HUES6 (cell line): ENCODE results near the gene MMP23B.

ENCODE experiments used
- H3K27ac ChIP-seq: 2 replicates; pipeline ENCODE4 v1.7.0; 2013; ENCODE audit warnings: low read depth, mild to moderate bottlenecking, low read length, inconsistent platforms
- H3K27me3 ChIP-seq: 2 replicates; pipeline ENCODE4 v1.6.1; 2013; ENCODE audit warnings: low read length; ENCODE audit not compliant: control insufficient read depth, insufficient read depth
- H3K36me3 ChIP-seq: 2 replicates; pipeline ENCODE4 v1.6.1; 2013; ENCODE audit warnings: low read length; ENCODE audit not compliant: control insufficient read depth, insufficient read depth
- H3K4me1 ChIP-seq: 2 replicates; pipeline ENCODE4 v1.6.1; 2013; ENCODE audit warnings: low read length; ENCODE audit not compliant: control insufficient read depth, insufficient read depth
- H3K4me3 ChIP-seq: 2 replicates; pipeline ENCODE4 v1.5.1; 2013; ENCODE audit warnings: low read depth, low read length
- H3K9ac ChIP-seq: one replicate; pipeline ENCODE4 v1.6.1; 2013; ENCODE audit warnings: mild to moderate bottlenecking, low read length
- H3K9me3 ChIP-seq: 2 replicates; pipeline ENCODE4 v1.6.1; 2013; ENCODE audit warnings: low read depth, low read length; ENCODE audit not compliant: control insufficient read depth, insufficient read depth

Gene MMP23B

GRCh38 chr1:1598051-1598719, 33.8 kb upstream of the MMP23B start:
- Histone ChIP-seq H3K9ac (no peak overlapping the region), H3K4me3 (no peak overlapping the region), H3K27ac (no peak overlapping the region), H3K36me3 (no peaks in the 10 kb centered on the region), H3K4me1 (peaks cover 17% of the 10 kb centered on the region), H3K27me3 (peaks cover 80% of the 10 kb centered on the region), H3K9me3 (no peaks in the 10 kb centered on the region)

DNA sequence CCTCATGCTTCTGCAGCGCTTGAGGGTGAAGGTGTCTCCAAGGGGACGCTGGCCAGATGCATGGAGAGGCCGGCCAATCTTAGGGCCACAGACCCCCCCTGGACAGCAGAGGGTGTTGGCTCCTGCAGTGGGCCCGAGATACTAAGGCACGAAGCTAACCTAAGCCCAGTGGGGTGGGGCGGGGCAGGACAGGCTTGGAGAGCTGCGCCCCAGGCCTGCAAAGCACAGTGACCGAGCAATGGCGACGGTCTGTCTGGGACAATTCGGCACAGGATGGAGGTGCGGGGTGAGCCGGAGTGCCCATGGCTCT, 33.3 kb upstream of the MMP23B start:
- Histone ChIP-seq H3K4me1 (peaks cover 17% of the 10 kb centered on the region), H3K36me3 (no peaks in the 10 kb centered on the region), H3K9me3 (no peaks in the 10 kb centered on the region), H3K27me3 (peaks cover 85% of the 10 kb centered on the region), H3K4me3 (no peak overlapping the region; the same call in 1 of the 2 replicates), H3K9ac (no peak overlapping the region), H3K27ac (no peak overlapping the region)

GRCh38 chr1:1599030-1599934, 32.7 kb upstream of the MMP23B start:
- H3K4me1 ChIP-seq, result peaks cover 17% of the 10 kb centered on the region
- H3K9me3 ChIP-seq, result no peaks in the 10 kb centered on the region
- H3K27ac ChIP-seq, result no peak overlapping the region
- H3K36me3 ChIP-seq, result no peaks in the 10 kb centered on the region
- peak overlapping the region; percentile 52 for H3K4me3 ChIP-seq
- peaks cover 90% of the 10 kb centered on the region for H3K27me3 ChIP-seq
- H3K9ac ChIP-seq, result no peak overlapping the region

DNA sequence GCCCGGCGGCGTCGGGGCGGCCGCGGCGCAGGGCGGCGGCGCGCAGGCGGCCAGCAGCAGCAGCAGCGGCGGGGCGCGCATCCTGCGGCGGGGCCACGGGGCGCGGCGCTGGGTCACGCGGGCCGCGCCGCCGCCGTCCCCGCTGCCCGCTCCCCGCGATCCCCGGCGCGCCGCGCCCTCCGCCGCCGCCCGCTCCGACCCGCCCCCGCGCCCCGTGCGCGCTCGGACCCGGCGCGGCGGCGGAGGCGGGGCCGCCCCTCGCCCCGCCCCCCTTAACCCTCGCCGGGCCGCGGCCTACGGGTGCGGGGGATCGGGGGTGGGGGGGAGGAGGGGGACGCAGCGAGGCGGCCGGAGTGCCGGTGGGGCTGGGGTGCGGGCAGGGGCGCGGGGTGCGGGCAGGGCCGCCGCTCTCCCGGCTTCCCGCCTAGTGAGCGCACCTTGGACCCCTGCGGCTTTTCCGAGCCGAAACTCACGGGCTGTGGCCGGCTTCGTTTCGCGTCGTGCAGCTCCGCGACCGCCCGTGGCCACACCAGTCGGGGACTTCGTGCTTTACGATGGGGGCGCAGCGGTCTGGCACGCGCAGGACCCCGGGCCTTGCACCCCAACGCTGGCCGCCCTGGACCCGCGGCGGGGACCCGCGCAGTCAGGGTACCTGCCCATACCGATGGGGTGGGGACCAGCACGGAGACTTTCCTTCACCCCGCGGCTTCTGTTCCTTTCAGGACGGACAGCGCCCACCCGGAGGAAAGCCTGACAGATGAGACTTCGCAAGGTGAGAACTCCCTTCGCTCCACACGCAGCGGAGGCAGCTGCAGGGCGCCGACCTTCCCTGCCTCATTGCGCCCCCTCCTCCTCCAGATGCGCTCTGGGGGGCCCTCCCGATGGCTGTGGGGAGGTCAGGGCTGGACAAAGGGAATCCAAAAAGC, 31.8 kb upstream of the MMP23B start, which contains the start of gene FNDC10:
FNDC10 (minus strand) TSS at position 201 of the 926 bp plus-strand sequence; CDS start at position 81, 120 bp downstream.
- no peaks in the 10 kb centered on the region for H3K36me3 ChIP-seq
- peaks cover 17% of the 10 kb centered on the region for H3K4me1 ChIP-seq
- H3K27me3 ChIP-seq, result peaks cover 91% of the 10 kb centered on the region
- H3K9ac ChIP-seq, result no peak within 1 kb of the TSS
- H3K4me3 ChIP-seq, result peak within 1 kb of the TSS; percentile 58
- no peaks in the 10 kb centered on the region for H3K9me3 ChIP-seq
- no peak within 1 kb of the TSS for H3K27ac ChIP-seq

DNA sequence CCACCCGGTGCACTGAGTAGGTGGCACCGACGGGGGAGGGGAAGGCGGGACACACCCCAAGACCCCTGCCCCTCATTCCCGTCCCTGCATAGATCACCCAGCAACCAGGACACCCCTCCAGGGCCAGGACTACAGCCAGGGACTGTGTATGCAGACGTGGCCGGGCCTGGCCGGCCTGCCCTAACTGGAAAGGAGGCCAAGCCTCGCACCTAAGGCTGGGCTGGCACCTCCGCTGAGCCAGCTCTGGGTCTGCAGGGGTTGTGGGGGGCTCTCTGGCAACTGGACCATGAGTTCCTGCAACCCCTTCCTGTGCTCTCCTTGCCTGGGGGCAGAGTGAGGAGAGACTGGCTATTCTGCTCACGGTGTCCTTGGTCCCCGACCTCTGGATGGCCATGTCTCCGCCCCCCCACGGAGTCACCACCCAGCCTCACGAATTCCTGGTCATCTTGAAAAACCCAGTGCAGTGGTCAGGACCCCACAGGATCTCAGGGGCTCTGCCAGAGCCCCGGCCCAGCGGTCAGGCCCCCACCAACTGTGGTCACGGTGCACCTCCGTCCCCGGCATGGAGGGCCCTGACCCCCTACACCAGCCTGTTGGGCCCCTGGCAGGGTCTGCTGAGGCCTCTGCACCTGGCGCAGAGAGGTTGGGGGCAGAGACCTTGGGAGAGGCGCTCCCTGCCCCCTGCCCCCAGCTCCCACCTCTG, 31.0 kb upstream of the MMP23B start:
- peak overlapping the region; percentile 58; the same call in 1 of the 2 replicates for H3K4me3 ChIP-seq
- H3K9me3 ChIP-seq, result no peaks in the 10 kb centered on the region
- H3K27ac ChIP-seq, result no peak overlapping the region
- H3K27me3 ChIP-seq, result peaks cover 83% of the 10 kb centered on the region
- peaks cover 17% of the 10 kb centered on the region for H3K4me1 ChIP-seq
- no peaks in the 10 kb centered on the region for H3K36me3 ChIP-seq
- no peak overlapping the region for H3K9ac ChIP-seq

GRCh38 chr1:1601564-1602303, 30.2 kb upstream of the MMP23B start:
- Histone ChIP-seq H3K27me3 (peaks cover 76% of the 10 kb centered on the region), H3K27ac (no peak overlapping the region), H3K36me3 (no peaks in the 10 kb centered on the region), H3K4me3 (no peak overlapping the region), H3K9ac (no peak overlapping the region), H3K9me3 (no peaks in the 10 kb centered on the region), H3K4me1 (peaks cover 14% of the 10 kb centered on the region)

GRCh38 chr1:1602304-1602967, 29.5 kb upstream of the MMP23B start:
- Histone ChIP-seq H3K36me3 (no peaks in the 10 kb centered on the region), H3K27ac (no peak overlapping the region), H3K9ac (no peak overlapping the region), H3K4me1 (peaks cover 8% of the 10 kb centered on the region), H3K9me3 (no peaks in the 10 kb centered on the region), H3K27me3 (peaks cover 71% of the 10 kb centered on the region), H3K4me3 (no peak overlapping the region)

DNA sequence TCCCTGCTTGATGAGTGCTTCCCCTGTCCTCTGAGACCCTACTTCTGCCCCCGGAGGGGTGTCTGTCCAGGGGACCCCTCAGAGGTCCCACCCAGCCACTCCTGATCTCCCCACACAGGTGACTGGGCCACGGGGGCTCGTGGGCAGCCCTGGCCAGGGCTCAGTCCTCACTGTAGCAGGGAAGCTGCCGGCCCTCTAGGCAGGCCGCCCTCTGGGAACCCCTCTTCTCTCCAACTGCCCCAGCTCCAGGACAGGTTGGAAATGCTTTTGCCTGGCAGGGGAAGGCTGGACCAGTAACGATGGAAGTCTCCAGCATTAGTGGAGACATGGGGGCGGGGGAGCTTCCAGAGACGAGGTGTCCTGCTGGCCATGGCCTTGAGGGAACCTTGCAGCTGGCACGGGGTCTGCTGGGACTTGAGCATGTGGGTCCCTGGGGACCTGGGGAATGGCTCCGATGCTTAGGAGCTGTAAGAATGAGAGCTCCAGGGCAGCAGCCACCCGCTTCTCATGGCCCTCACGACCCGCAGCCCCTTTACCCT, 28.9 kb upstream of the MMP23B start:
- no peak overlapping the region for H3K27ac ChIP-seq
- H3K9me3 ChIP-seq, result no peaks in the 10 kb centered on the region
- no peak overlapping the region for H3K9ac ChIP-seq
- no peaks in the 10 kb centered on the region for H3K36me3 ChIP-seq
- H3K4me1 ChIP-seq, result peaks cover 2% of the 10 kb centered on the region; the same call in 1 of the 2 replicates
- H3K27me3 ChIP-seq, result peaks cover 65% of the 10 kb centered on the region
- H3K4me3 ChIP-seq, result no peak overlapping the region

- Histone ChIP-seq H3K9me3 (no peaks in the 10 kb centered on the region), H3K9ac (no peak overlapping the region), H3K4me1 (no peaks in the 10 kb centered on the region), H3K27me3 (peaks cover 57% of the 10 kb centered on the region), H3K4me3 (no peak overlapping the region), H3K27ac (no peak overlapping the region), H3K36me3 (no peaks in the 10 kb centered on the region)
Observed at GRCh38 chr1:1603671-1604373, 28.2 kb upstream of the MMP23B start.
